GM21360 (cell line): ENCODE results near the gene IRS1.

ENCODE experiments used
- ATAC-seq: cut with Tn5 transposase; IDR thresholded peaks from one replicate; pipeline ENCODE4 v1.9.1; 2021; ENCODE audit warnings: mild to moderate bottlenecking, moderate library complexity; ENCODE audit not compliant: unreplicated experiment

IRS1 gene

GRCh38 chr2:226758921-226759640 lies 40.5 kb downstream of the IRS1 start:
- ATAC-seq, result no peak

DNA sequence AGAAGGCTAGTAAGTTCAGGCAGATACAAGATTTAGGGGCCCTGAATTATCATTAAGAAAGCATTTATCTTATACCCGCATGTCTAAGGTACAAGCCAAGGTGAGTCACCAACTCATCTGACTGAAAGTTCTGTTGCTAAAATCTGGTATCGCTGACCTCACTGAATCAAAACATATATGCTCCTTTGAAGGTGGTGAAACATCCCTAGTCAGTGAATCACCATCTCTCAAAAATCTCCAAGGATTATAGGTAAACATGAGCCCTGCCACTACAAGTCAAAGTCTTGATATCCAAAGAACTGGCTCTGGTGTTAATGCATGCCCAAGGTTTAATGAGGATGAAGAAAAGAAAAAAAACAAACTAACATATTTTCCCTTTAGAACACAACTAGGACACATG lies 43.5 kb downstream of the IRS1 start:
- no peak for ATAC-seq

GRCh38 chr2:226755631-226756030 lies 44.0 kb downstream of the IRS1 start:
- ATAC-seq, result no peak

DNA sequence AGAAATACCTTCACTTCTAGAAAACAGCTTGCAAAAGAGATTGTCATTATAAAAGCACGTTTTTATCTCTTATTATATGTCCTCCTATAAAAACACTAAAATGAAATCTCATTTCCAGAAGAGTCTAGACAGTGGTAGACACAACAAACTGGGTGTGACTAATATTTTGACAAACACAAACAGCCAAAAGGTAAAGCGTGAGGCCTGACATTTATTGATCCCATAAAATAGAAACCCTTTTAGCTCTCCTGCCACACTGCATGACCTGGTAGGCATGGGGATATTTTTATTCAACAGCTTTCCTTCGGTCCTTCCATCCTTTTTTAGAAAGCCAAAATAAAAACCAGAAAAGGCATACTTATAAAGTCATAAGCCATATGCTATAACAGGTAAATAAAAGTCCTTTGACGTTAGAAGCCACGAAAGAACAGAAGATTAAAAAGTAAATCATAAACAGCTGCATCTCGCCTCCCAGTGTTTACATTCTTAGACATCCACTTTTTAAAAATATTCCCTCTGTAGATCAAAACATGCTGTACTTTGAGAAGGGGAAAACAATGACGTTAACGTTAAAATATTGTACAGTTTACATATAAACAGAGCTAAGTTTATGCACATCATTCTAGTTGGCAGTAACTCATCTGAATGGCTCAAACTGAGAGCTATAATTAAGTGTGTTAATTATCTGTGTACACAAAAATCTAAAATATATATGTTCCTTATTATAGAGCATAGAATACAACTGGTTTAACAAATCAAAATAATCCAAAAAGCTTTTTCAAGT lies 44.6 kb downstream of the IRS1 start:
- ATAC-seq, result no peak

GRCh38 chr2:226752887-226753286 lies 46.7 kb downstream of the IRS1 start:
- no peak for ATAC-seq

- no peak for ATAC-seq
These were observed 52.3 kb downstream of the IRS1 start for GRCh38 chr2:226747288-226747687.

DNA sequence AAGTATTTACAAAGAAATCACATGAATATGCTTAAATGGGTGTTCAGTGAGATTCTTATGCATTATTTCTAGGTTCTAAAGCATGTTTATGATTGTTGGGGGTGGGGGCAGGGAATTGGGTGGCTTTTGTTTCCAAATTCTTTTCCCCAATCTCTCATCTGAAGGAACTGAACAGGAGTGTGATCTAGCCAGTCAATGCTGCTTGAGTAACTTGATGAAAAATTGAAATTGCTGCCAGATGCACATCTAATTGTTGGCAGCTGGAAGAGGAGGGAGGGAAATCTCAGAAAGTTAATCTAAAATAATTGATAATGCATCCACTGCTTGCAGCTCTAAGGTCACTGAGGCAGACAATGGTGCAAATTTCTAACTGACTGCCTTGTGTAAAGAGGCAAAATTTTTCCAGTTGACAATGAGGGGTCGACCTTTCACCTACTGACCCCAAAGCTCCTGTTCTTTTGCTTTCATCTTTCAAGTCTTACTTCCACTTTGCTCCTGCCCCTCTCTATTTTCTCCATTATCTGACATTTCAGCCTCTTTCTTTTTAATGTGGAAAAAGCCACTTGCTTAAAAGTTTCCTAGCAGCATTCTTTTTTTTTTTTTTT lies 53.3 kb downstream of the IRS1 start:
- no peak for ATAC-seq

GRCh38 chr2:226743915-226744314 lies 55.7 kb downstream of the IRS1 start:
- no peak for ATAC-seq

- ATAC-seq, result no peak
These were observed 57.3 kb downstream of the IRS1 start for GRCh38 chr2:226742347-226742746.

GRCh38 chr2:226740039-226740648 lies 59.5 kb downstream of the IRS1 start:
- no peak for ATAC-seq

GRCh38 chr2:226739545-226740030 lies 60.0 kb downstream of the IRS1 start:
- ATAC-seq, result no peak

- no peak for ATAC-seq
These were observed 60.6 kb downstream of the IRS1 start for GRCh38 chr2:226738821-226739544.

DNA sequence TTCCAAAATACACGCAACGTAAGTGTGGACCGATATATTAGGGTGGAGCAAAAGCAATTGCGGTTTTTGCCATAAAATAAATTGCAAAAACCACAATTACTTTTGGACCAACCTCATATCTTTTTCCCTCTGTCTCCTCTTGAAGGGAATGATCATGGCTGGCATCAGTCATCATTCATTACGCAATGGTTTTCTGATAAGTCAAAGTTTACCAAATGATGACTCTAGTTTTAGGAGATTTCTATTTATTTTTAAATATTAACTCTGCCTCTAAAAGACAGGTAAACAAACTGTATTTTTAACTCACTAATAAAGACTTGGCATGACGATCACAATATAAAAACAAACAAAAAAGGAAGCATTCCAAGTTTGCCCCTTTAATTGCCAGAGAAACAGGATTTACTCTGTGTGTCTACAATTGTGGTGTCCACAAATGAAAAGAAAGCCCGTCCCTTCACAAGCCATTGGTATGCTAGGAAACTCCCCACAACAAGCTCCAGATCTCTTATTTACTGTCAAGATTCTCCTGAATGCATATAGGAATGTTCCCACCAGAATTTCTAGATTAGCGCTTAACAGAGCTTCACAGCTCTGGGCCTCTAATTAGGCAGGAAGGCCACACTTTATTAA lies 61.3 kb downstream of the IRS1 start:
- ATAC-seq, result no peak

GRCh38 chr2:226736382-226736781 lies 63.2 kb downstream of the IRS1 start:
- ATAC-seq, result no peak

- no peak for ATAC-seq
These were observed 65.6 kb downstream of the IRS1 start for GRCh38 chr2:226733927-226734564.

- no peak for ATAC-seq
These were observed 66.3 kb downstream of the IRS1 start for GRCh38 chr2:226733189-226733858.

DNA sequence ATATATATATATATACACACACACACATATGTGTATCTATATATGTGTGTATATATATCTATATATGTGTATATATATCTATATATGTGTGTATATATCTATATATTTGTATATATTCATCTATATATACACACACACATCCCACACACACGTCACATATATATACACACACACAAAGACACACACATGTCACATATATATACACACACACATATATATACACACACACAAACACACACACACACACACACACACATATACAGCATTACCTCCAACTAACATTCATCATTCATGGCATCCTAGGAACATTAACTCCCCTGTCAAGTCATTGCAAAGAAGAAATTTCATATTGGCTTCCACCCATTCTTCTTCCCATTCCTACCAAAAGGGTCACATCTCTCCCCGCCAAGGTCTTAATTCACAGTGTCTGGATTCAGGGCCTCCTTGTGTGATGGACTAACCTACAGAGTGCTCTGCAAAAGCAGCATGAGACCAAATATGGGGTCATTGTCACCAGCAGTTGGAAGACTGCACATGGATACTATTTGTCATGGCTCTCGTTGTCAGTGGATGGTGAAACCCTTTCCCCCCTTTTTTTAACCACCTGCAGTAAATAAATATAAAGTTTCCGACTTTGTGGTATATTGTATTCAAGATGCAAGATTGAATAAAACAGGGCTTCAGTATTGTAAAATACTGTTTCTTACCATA lies 67.0 kb downstream of the IRS1 start:
- no peak for ATAC-seq

- ATAC-seq, result no peak
These were observed 69.1 kb downstream of the IRS1 start for GRCh38 chr2:226730481-226730880.

- no peak for ATAC-seq
These were observed 70.6 kb downstream of the IRS1 start for GRCh38 chr2:226728996-226729395.
